K562 (cell line): Measurements from ENCODE around the gene PLEKHO1. TPM values are rescaled to one million over a fixed set of nuclear protein-coding genes. Genes with fewer than 3 reads are reported as not detected.

Source experiments
- ATAC-seq: fragments of 200-7000 bp; cut with Tn5 transposase; 3 replicates; pipeline ENCODE4 v1.9.1; 2020; ENCODE audit warnings: moderate library complexity
- BruUV-seq: library from RNA; stranded (reverse); fragments of 400-500 nt; replicated peaks from 2 replicates; lab custom pipeline; 2021; lab: Mats Ljungman, UMichigan
- CTCF ChIA-PET: fragments of 300-600 bp; formaldehyde crosslinking; extraction: SDS; loops from one replicate; lab custom pipeline; 2021; ENCODE audit warnings: low intra/inter-chr PET ratio; lab: Yijun Ruan, JAX
- POLR2A ChIA-PET: fragments of 300-600, 350-650 bp; sonication (Branson Sonifier 250); formaldehyde crosslinking; extraction: SDS; loops from one replicate; lab custom pipeline; 2021; ENCODE audit warnings: antibody characterized with exemption, inconsistent platforms; lab: Yijun Ruan, JAX
- DNase-seq, 4 experiments: peaks; one replicate each; pipeline versions ENCODE4 v3.0.0 to v3.0.0-alpha.2; 2011 to 2018; ENCODE audit warnings: low spot score in 3 of 4, mixed read lengths in 3 of 4; ENCODE audit errors: extremely low read depth in 1 of 4
- FAIRE-seq: peaks from 2 replicates; lab custom pipeline; 2011; peaks lifted over from hg19 to GRCh38; lab: Jason Lieb, UNC
- H2AFZ ChIP-seq: 2 replicates; pipeline ENCODE4 v1.6.0; 2011; ENCODE audit warnings: low read depth, low read length, control low read depth, inconsistent platforms
- H3K27ac ChIP-seq: fragments of 200-600 bp; 3 replicates; pipeline ENCODE4 v1.8.0; 2011; ENCODE audit warnings: low read depth, mild to moderate bottlenecking, control low read depth, inconsistent platforms, low read length, moderate library complexity, mixed read lengths; ENCODE audit errors: extremely low read depth
- H3K27me3 ChIP-seq, 2 experiments: fragments of 300-600 bp in 1 of 2; 2 replicates in 1 of 2; 3 replicates in 1 of 2; pipeline versions ENCODE4 v1.6.0 to v1.8.0; 2011; ENCODE audit warnings: inconsistent platforms in 2 of 2, low read length in 2 of 2, mild to moderate bottlenecking in 1 of 2, mixed read lengths in 1 of 2, moderate library complexity in 1 of 2; ENCODE audit not compliant: control insufficient read depth in 2 of 2, insufficient read depth in 2 of 2
- H3K36me3 ChIP-seq: fragments of 300-600 bp; 3 replicates; pipeline ENCODE4 v1.8.0; 2011; ENCODE audit warnings: mild to moderate bottlenecking, low read length, inconsistent platforms; ENCODE audit not compliant: control insufficient read depth, insufficient read depth
- H3K4me1 ChIP-seq, 2 experiments: fragments of 200-600 bp in 1 of 2; replicated peaks in 1 of 2; 2 replicates in 1 of 2; 3 replicates in 1 of 2; pipeline versions ENCODE4 v1.5.1 to v1.8.0; 2011; ENCODE audit warnings: inconsistent platforms in 2 of 2, low read length in 2 of 2, mild to moderate bottlenecking in 1 of 2, mixed read lengths in 1 of 2, moderate library complexity in 1 of 2; ENCODE audit not compliant: control insufficient read depth in 2 of 2, insufficient read depth in 2 of 2
- H3K4me2 ChIP-seq: 2 replicates; pipeline ENCODE4 v1.6.1; 2011; ENCODE audit warnings: low read length, control low read depth, inconsistent platforms, mixed read lengths; ENCODE audit not compliant: insufficient read depth
- H3K4me3 ChIP-seq: fragments of 200-600 bp; sonication (generic), shearing (Covaris generic); 2 replicates; pipeline ENCODE4 v1.5.1; 2016; ENCODE audit warnings: control low read depth, inconsistent platforms
- H3K79me2 ChIP-seq: fragments of 200-600 bp; 3 replicates; pipeline ENCODE4 v1.8.0; 2011; ENCODE audit warnings: low read length, inconsistent platforms; ENCODE audit not compliant: control insufficient read depth, insufficient read depth
- H3K9ac ChIP-seq, 2 experiments: 2 replicates each; pipeline versions ENCODE4 v1.6.0 to v1.6.1; 2011; ENCODE audit warnings: low read depth in 2 of 2, low read length in 2 of 2, control low read depth in 1 of 2, inconsistent platforms in 1 of 2, mild to moderate bottlenecking in 1 of 2, mixed read lengths in 1 of 2; ENCODE audit not compliant: insufficient read depth in 1 of 2
- H3K9me1 ChIP-seq: one replicate; pipeline ENCODE4 v1.6.0; 2011; ENCODE audit warnings: inconsistent platforms, mild to moderate bottlenecking, low read length, moderate library complexity; ENCODE audit not compliant: control insufficient read depth, insufficient read depth
- H3K9me3 ChIP-seq: replicated peaks from 2 replicates; pipeline ENCODE4 v1.5.1; 2011; ENCODE audit warnings: low read depth, low read length, inconsistent platforms; ENCODE audit not compliant: control insufficient read depth, insufficient read depth
- H4K20me1 ChIP-seq: replicated peaks from 2 replicates; pipeline ENCODE4 v1.6.1; 2011; ENCODE audit warnings: low read length, inconsistent platforms, mixed read lengths; ENCODE audit not compliant: control insufficient read depth, insufficient read depth
- ADNP ChIP-seq: fragments of 200-800 bp; sonication (Bioruptor generic); IDR thresholded peaks from 2 replicates; pipeline ENCODE4 v1.6.1; 2016; ENCODE audit warnings: missing genetic modification characterization, missing compliant biosample characterization
- ATF3 ChIP-seq, 2 experiments: fragments of 450-650 bp in 1 of 2; sonication (generic) in 1 of 2; formaldehyde crosslinking in 1 of 2; IDR thresholded peaks in 1 of 2; conservative IDR thresholded peaks in 1 of 2; 2 replicates each; pipeline versions ENCODE4 v1.6.1 to v1.8.1; 2016 to 2023; ENCODE audit warnings: mild to moderate bottlenecking in 2 of 2, moderate library complexity in 2 of 2, inconsistent platforms in 1 of 2, missing genetic modification reagents in 1 of 2
- BCL6 ChIP-seq: fragments of 250-450 bp; sonication (Bioruptor Pico); IDR thresholded peaks from 2 replicates; pipeline ENCODE4 v1.4.0; 2020
- CBX3 ChIP-seq, 2 experiments: IDR thresholded peaks; 1 replicate in 1 of 2; 2 replicates in 1 of 2; pipeline ENCODE4 v1.6.1; 2012; ENCODE audit warnings: inconsistent platforms in 2 of 2, low read length in 2 of 2, borderline replicate concordance in 1 of 2, control low read depth in 1 of 2
- ELF4 ChIP-seq: fragments of 450-650 bp; formaldehyde crosslinking; IDR thresholded peaks from 2 replicates; pipeline ENCODE4 v1.4.0; 2022; ENCODE audit warnings: missing genetic modification characterization
- JUN ChIP-seq, 2 experiments: sonication (generic) in 1 of 2; formaldehyde crosslinking in 1 of 2; IDR thresholded peaks; 2 replicates each; pipeline versions ENCODE4 v1.6.1 to v1.8.0; 2012 to 2022; ENCODE audit warnings: borderline replicate concordance in 2 of 2, mild to moderate bottlenecking in 2 of 2, improper control_type of control experiment in 1 of 2, low read depth in 1 of 2, low read length in 1 of 2, missing genetic modification reagents in 1 of 2
- KLF1 ChIP-seq: fragments of 450-650 bp; IDR thresholded peaks from 2 replicates; pipeline ENCODE4 v1.6.1; 2016; ENCODE audit warnings: missing genetic modification characterization, missing compliant biosample characterization
- LARP7 ChIP-seq: fragments of 450-650 bp; IDR thresholded peaks from 2 replicates; pipeline ENCODE4 v1.6.1; 2016
- MYBL2 ChIP-seq, 2 experiments: fragments of 450-650 bp in 1 of 2; sonication (generic) in 1 of 2; formaldehyde crosslinking in 1 of 2; IDR thresholded peaks; 2 replicates each; pipeline versions ENCODE4 v1.6.1 to v1.8.1; 2017 to 2022; ENCODE audit warnings: borderline replicate concordance in 1 of 2, inconsistent platforms in 1 of 2, low read depth in 1 of 2, mild to moderate bottlenecking in 1 of 2, missing genetic modification reagents in 1 of 2, moderate library complexity in 1 of 2
- NFIX ChIP-seq: fragments of 250-450 bp; sonication (Bioruptor Pico); IDR thresholded peaks from 2 replicates; pipeline ENCODE4 v1.4.0; 2020; ENCODE audit warnings: low read depth, mild to moderate bottlenecking, moderate library complexity
- NR2C1 ChIP-seq, 2 experiments: fragments of 450-650 bp; IDR thresholded peaks; 2 replicates each; pipeline ENCODE4 v1.6.1; 2017; ENCODE audit warnings: mild to moderate bottlenecking in 2 of 2, antibody characterized with exemption in 1 of 2, inconsistent platforms in 1 of 2, missing compliant biosample characterization in 1 of 2, missing genetic modification characterization in 1 of 2
- SNRNP70 ChIP-seq: fragments of 200-400 bp; formaldehyde crosslinking; optimal IDR thresholded peaks from 2 replicates; pipeline ENCODE3; 2017; ENCODE audit warnings: low read depth, low read length
- SREBF1 ChIP-seq: fragments of 150-350 bp; IDR thresholded peaks from 2 replicates; pipeline ENCODE4 v1.6.1; 2014; ENCODE audit warnings: antibody characterized with exemption, low read depth, low read length, borderline replicate concordance
- ZBED1 ChIP-seq: IDR thresholded peaks from 2 replicates; pipeline ENCODE4 v1.6.1; 2014
- ZNF134 ChIP-seq: fragments of 250-450 bp; sonication (Bioruptor Pico); conservative IDR thresholded peaks from 2 replicates; pipeline ENCODE4 v1.4.0; 2020
- ZNF766 ChIP-seq: fragments of 200-800 bp; sonication (Bioruptor generic); conservative IDR thresholded peaks from 2 replicates; pipeline ENCODE4 v1.6.1; 2016; ENCODE audit warnings: missing genetic modification characterization, missing compliant biosample characterization
- ZZZ3 ChIP-seq: fragments of 450-650 bp; IDR thresholded peaks from 2 replicates; pipeline ENCODE4 v1.6.1; 2016; ENCODE audit warnings: antibody characterized with exemption, mild to moderate bottlenecking, moderate library complexity
- WGBS: fragments of 100-300 bp; shearing (Covaris generic); methylation state at CpG from one replicate; pipeline ENCODE4 v1.1.6; 2016; ENCODE audit warnings: low coverage, mixed read lengths; ENCODE audit not compliant: insufficient coverage; ENCODE audit errors: missing lambda C conversion rate; 5-methylcytosine and 5-hydroxymethylcytosine counted together
- in situ Hi-C: fragments of 300-500 bp; cut with MboI; formaldehyde crosslinking; loops from 4 replicates; pipeline ENCODE4 v1.15.0; 2018; ENCODE audit warnings: inconsistent platforms, mixed read lengths
- intact Hi-C: fragments of 100-400 bp; cut with micrococcal nuclease; formaldehyde crosslinking; loops from 2 replicates; pipeline ENCODE4 v1.14.2; 2022
- polyA plus RNA-seq, 8 experiments: library from polyadenylated mRNA; depleted of rRNA in 4 of 8; stranded (reverse) in 5 of 8; unstranded in 3 of 8; fragments of >200 nt; fragmentation: Nextera tagmentation in 2 of 8; fragmentation: Illumina TruSeq in 1 of 8; extraction: Ambion mirVana in 2 of 8; extraction: Trizol in 1 of 8; gene quantifications; 2 replicates each; pipeline versions ENCODE4 v1.2.1 to v1.2.3, GENCODE V29; 2011 to 2014; ENCODE audit warnings: inconsistent platforms in 1 of 8, missing spikeins in 1 of 8
- total RNA-seq, 7 experiments: library from RNA; depleted of rRNA in 6 of 7; stranded (reverse); fragments of >200 nt in 6 of 7; fragmentation: Illumina TruSeq in 2 of 7; extraction: Trizol in 2 of 7; gene quantifications; 2 replicates each; pipeline versions ENCODE4 v1.2.1 to v1.2.3, GENCODE V29; 2011 to 2021; ENCODE audit warnings: low replicate concordance in 1 of 7
- TF ChIP-seq, protein P1 (sequence below): fragments of 250-450 bp; sonication (Bioruptor Pico); IDR thresholded peaks from 2 replicates; pipeline ENCODE4 v1.8.0; 2022; ENCODE audit warnings: inconsistent platforms, mild to moderate bottlenecking, moderate library complexity, borderline replicate concordance

The PLEKHO1 gene
- total and polyA plus RNA-seq, 9 of the 15 experiments (the other 6 are each of a cell fraction or from before 2014, with no cell fraction given) = 0.39 to 16.2 (median 9.6) TPM

DNA sequence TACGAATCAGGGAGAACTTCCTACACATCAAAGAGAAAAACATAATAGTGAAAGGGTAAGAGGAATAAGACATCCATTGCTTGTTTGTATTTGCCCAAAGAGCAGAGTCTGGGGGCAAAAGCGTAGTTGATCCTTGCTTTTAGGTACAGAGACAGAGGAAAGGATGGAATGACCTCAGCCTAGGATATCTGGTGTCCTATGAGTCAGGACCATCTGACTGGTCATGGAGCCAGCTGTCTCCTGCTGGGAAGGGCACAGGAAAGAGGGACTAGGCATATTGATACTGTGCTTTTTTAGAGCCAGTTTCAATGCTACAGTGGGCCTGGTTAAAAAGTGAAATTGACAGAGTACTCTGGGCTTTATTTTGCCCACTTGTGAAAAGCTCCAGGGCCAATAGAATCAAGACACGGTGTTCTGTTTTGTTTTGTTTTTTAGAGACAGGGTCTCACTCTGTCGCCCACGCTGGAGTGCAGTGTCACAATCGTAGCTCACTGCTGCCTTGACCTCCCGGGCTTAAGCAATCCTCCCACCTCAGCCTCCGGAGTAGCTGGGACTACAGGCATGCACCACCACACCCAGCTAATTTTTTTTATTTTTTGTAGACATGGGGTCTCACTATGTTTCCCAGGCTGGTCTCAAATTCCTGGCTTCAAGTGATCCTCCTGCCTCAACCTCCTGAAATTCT lies 3.2 kb downstream of the PLEKHO1 start:
- BruUV-seq = no TSS peak
- no peaks in the 10 kb centered on the region for H3K9me1 ChIP-seq
- intact Hi-C loops = no loop called here
- in situ Hi-C loops = no loop called here
- ChIA-PET POLR2A (interaction anchor here (0.6 to 5.3 kb wide), 3 partner anchors 10 to 265 kb away, joined by 3 to 57 read pairs (median 3); a partner anchor contains a TSS), CTCF (no interaction called here)
- no peak for ATAC-seq
- peak; percentile 56 for FAIRE-seq
- no peak overlapping the region; a peak in 1 of 4 replicates for H3K9ac ChIP-seq
- peaks cover 13 to 24% of the 10 kb centered on the region in 2 experiments; a peak in 4 of 5 replicates for H3K4me1 ChIP-seq
- peaks cover 14% of the 10 kb centered on the region; the same call in 1 of the 3 replicates for H3K36me3 ChIP-seq
- H3K4me3 ChIP-seq = no peak overlapping the region
- H3K79me2 ChIP-seq = peaks cover 5% of the 10 kb centered on the region; the same call in 1 of the 3 replicates
- H3K4me2 ChIP-seq = no peak overlapping the region
- no peak overlapping the region for H3K27ac ChIP-seq
- no peaks in the 10 kb centered on the region for H3K27me3 ChIP-seq
- DNase-seq = peak in 1 of 4 experiments; percentile 8
- H4K20me1 ChIP-seq = no peaks in the 10 kb centered on the region
- TF ChIP-seq NR2C1 (IDR thresholded peaks at IDR 0.05) (no peak), NR2C1 (tag; IDR thresholded peaks at IDR 0.05) (peak; percentile 61; the same call in 1 of the 2 replicates), CBX3 (IDR thresholded peaks at IDR 0.05; ENCODE audit: borderline replicate concordance in 1 of 2, low read length in 2 of 2) (no peak), SREBF1 (no peak), MYBL2 (IDR thresholded peaks at IDR 0.05; ENCODE audit: low read depth) (no peak), MYBL2 (CRISPR knock-in tag; IDR thresholded peaks at IDR 0.05; ENCODE audit: borderline replicate concordance) (no peak), ZZZ3 (no peak), BCL6 (no peak), ATF3 (IDR thresholded peaks at IDR 0.05) (peak; percentile 45; the same call in 1 of the 2 replicates), ATF3 (CRISPR knock-in tag; conservative IDR thresholded peaks at IDR 0.05) (no peak), SNRNP70 (no peak), NFIX (no peak), KLF1 (tag) (no peak), ZNF766 (no peak), JUN (IDR thresholded peaks at IDR 0.05; ENCODE audit: borderline replicate concordance, low read depth, low read length) (peak; percentile 18; the same call in 1 of the 2 replicates), JUN (CRISPR knock-in tag; IDR thresholded peaks at IDR 0.05; ENCODE audit: borderline replicate concordance) (no peak), ADNP (tag) (no peak), ELF4 (CRISPR knock-in tag) (no peak), ZNF134 (CRISPR knock-in tag) (no peak), ZBED1 (no peak), LARP7 (no peak)
- TF ChIP-seq, protein P1, sequence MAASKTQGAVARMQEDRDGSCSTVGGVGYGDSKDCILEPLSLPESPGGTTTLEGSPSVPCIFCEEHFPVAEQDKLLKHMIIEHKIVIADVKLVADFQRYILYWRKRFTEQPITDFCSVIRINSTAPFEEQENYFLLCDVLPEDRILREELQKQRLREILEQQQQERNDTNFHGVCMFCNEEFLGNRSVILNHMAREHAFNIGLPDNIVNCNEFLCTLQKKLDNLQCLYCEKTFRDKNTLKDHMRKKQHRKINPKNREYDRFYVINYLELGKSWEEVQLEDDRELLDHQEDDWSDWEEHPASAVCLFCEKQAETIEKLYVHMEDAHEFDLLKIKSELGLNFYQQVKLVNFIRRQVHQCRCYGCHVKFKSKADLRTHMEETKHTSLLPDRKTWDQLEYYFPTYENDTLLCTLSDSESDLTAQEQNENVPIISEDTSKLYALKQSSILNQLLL (CRISPR knock-in tag) = no peak
- TF ChIP-seq, all 486 proteins: peak for 3
- H3K9me3 ChIP-seq = no peaks in the 10 kb centered on the region
- H2AFZ ChIP-seq = no peak overlapping the region
- WGBS = 64% methylated on average over 8 of the region's 8 CpGs
